ENCODE measurements around the gene CHMP5.

Gene CHMP5

DNA sequence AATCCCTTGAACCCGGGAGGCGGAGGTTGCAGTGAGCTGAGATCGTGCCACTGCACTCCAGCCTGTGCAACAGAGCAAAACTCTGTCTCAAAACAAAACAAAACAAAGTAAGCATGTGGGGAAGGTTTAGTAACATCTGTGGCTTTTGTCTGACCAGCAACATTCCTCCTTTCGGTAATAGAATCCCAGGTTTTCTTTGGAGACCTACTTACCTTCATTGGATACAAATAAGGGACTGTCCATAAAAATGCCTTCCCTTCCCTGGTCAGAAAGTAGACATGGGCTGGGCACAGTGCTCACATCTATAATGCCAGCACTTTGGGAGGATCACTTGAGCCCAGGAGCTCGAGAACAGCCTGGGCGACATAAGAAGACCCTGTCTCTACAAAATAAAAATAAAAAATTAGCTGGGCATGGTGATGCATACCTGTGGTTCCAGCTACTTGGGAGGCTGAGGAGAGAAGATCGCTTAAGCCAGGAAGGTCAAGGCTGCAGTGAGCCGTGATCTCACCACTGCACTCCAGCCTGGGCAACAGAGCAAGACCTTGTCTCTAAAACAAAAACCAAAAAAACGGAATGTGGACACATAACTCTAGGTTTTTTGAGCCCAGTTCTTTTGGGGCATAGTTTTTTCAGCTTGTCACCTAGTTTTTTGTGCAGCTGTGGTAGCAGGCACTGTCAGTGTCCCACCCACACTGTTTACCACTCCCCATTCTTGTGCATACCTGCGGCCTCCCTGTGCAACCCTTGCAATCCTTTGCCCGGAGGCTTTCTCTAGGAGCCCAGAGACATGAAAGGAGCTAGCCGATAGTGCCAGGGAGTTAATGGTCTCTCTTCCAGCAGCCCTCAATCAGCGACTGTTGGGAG, 33.9 kb upstream of the CHMP5 start:
- H3K4me3 ChIP-seq (ENCODE audit: low read depth, low read length): no peak overlapping the region
- no peaks in the 10 kb centered on the region for H3K27me3 ChIP-seq (replicated peaks)
- DNase-seq: no peak
- no peak overlapping the region for H3K27ac ChIP-seq
- TF ChIP-seq, protein P1, sequence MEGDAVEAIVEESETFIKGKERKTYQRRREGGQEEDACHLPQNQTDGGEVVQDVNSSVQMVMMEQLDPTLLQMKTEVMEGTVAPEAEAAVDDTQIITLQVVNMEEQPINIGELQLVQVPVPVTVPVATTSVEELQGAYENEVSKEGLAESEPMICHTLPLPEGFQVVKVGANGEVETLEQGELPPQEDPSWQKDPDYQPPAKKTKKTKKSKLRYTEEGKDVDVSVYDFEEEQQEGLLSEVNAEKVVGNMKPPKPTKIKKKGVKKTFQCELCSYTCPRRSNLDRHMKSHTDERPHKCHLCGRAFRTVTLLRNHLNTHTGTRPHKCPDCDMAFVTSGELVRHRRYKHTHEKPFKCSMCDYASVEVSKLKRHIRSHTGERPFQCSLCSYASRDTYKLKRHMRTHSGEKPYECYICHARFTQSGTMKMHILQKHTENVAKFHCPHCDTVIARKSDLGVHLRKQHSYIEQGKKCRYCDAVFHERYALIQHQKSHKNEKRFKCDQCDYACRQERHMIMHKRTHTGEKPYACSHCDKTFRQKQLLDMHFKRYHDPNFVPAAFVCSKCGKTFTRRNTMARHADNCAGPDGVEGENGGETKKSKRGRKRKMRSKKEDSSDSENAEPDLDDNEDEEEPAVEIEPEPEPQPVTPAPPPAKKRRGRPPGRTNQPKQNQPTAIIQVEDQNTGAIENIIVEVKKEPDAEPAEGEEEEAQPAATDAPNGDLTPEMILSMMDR (IDR thresholded peaks at IDR 0.05; ENCODE audit: low read depth, low read length, missing control alignments): no peak
- H3K36me3 ChIP-seq (replicated peaks): no peaks in the 10 kb centered on the region
- in situ Hi-C loops (cut with HindIII; ENCODE audit: low pct_ligation_motif_present, low sequenced_read_pairs): no loop called here

DNA sequence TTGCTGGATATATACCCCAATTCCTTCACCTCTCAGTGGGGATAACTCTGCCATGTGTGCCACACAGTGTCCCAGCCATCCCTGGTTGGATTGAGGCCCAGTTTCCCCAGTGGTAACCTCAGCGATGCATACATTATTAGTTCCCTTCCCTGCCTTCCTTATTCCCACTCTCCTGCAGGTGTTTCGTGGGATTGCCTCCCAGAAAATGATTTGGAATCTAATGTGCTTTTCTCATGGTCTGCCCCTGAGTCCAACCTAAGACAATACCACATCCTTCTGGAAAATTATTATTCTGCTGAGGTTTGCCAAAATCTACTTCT, 33.3 kb upstream of the CHMP5 start:
- no peak for DNase-seq
- H3K27ac ChIP-seq: no peak overlapping the region
- in situ Hi-C loops (cut with HindIII; ENCODE audit: low pct_ligation_motif_present, low sequenced_read_pairs): no loop called here
- H3K4me3 ChIP-seq (ENCODE audit: low read depth, low read length): no peak overlapping the region
- TF ChIP-seq, protein P1 (IDR thresholded peaks at IDR 0.05; ENCODE audit: low read depth, low read length, missing control alignments): no peak
- H3K27me3 ChIP-seq (replicated peaks): no peaks in the 10 kb centered on the region
- H3K36me3 ChIP-seq (replicated peaks): no peaks in the 10 kb centered on the region

DNA sequence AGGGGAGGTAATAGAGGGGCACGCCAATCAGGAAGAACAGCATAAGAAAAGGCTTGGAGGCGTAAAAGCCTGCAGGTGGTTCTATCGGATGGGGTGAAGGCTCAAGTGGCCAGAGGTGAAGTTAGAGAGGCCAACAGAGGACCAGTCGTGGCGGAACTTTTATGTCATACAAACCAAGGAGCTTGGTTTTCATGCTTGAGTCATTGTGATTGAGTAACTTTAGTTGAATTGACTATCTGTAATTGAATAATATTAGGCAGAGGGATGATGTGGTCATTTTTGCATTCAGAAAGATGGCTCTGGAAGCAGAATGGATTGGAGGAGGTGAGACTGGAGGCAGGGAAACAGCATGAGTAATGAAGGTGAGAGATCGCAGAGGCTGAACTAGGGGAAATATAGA, 32.0 kb upstream of the CHMP5 start:
- no peaks in the 10 kb centered on the region for H3K27me3 ChIP-seq (replicated peaks)
- no peak for DNase-seq
- in situ Hi-C loops (cut with HindIII; ENCODE audit: low pct_ligation_motif_present, low sequenced_read_pairs): no loop called here
- H3K27ac ChIP-seq: no peak overlapping the region
- H3K4me3 ChIP-seq (ENCODE audit: low read depth, low read length): no peak overlapping the region
- TF ChIP-seq, protein P1 (IDR thresholded peaks at IDR 0.05; ENCODE audit: low read depth, low read length, missing control alignments): no peak
- no peaks in the 10 kb centered on the region for H3K36me3 ChIP-seq (replicated peaks)

DNA sequence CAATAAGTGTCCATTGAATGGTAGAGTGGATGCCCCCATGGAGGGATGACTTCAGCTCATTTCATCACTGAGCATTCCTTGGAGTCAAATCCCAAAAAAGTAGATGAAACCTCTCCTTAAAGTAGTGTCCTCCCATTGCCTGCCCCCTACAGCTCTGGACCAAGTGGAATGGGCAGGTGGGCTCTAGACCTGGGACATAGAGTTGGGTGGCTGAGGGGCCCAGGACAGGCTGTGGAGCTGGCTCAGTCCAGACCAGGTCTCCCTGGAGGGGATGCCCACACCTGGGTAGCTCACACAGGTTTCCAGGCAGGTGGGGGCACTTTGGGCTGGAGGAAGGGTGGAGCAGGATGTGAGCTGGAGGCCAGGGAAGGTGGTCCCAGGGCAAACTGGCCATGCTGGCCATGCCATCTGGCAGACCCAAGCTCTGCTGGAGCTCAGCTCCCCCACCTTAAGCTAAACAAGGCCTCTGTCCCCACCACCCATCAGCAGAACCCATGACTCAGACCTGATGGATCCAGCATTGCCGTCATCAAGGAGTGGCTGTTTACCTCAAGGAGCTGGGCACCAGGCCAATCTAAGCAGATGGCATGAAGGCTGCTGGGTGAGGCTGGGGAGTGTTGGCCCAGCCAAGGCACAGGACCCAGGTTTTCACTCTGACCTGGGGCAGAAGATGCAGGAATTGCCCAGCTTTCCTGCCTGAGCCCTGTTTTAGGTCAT, 31.1 kb upstream of the CHMP5 start:
- no peak overlapping the region for H3K27ac ChIP-seq
- H3K27me3 ChIP-seq (replicated peaks): no peaks in the 10 kb centered on the region
- in situ Hi-C loops (cut with HindIII; ENCODE audit: low pct_ligation_motif_present, low sequenced_read_pairs): no loop called here
- TF ChIP-seq, protein P1 (IDR thresholded peaks at IDR 0.05; ENCODE audit: low read depth, low read length, missing control alignments): no peak
- no peaks in the 10 kb centered on the region for H3K36me3 ChIP-seq (replicated peaks)
- DNase-seq: peak; percentile 91
- H3K4me3 ChIP-seq (ENCODE audit: low read depth, low read length): no peak overlapping the region

DNA sequence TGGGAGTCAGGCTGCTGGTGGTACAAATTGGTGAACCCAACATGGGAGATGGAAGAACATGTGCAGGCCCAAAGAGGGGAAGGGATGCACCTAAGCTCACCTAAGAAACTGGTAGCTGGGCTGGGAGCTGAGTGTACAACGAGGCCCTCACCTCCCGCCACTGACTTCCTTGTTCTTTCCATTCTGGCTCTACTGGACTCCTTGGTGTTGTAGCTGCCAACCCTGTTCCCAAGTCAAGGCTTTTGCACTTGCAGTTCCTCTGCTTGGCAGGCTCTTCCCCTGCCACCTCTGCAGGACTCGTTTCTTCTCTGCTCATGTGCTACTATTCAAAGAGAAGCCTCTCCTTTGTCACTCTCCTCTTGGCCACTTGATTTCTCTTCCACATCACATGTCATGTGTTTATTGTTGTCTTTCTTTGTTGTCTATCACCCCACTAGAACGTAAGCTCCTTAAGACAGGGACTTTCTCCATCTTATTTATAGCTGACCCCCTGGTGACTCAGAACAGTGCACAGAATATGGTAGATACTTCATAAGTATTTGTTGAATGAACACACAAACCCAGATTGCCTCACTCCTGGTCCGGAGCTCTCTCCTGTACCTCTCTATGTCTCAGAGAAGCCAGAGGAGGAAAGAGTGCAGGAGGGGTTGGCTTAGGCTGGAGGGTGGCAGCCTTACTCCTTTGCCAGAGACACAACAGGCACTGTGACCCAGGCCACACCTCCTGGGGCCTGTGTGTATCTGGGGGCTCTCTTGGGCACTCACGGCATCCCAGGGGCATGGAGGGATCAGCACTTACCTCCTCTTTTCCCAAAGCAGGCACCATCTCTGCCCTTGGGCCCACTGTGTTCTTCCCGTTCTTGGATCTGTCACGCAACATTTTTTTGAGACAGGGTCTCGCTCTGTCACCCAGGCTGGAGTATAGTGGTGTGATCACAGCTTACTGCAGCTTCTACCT, 30.1 kb upstream of the CHMP5 start:
- DNase-seq: peak; percentile 37
- Histone ChIP-seq H3K27ac (no peak overlapping the region), H3K36me3 (replicated peaks) (no peaks in the 10 kb centered on the region), H3K4me3 (ENCODE audit: low read depth, low read length) (no peak overlapping the region), H3K27me3 (replicated peaks) (no peaks in the 10 kb centered on the region)
- TF ChIP-seq, protein P1 (IDR thresholded peaks at IDR 0.05; ENCODE audit: low read depth, low read length, missing control alignments): no peak
- in situ Hi-C loops (cut with HindIII; ENCODE audit: low pct_ligation_motif_present, low sequenced_read_pairs): no loop called here

Data from brain microvascular endothelial cell (primary cell).